Coronary artery (tissue), 2 donors: ENCODE data around the gene PCDH1.

Experiments
- DNase-seq: peaks from one replicate; pipeline ENCODE4 v3.0.0-alpha.2; 2017; ENCODE audit warnings: low spot score
- H3K27ac ChIP-seq, 2 donors: fragments of 200-600 bp; sonication (generic); one replicate each; pipeline ENCODE4 v1.5.1; 2016 to 2019
- H3K4me3 ChIP-seq: fragments of 200-600 bp; sonication (generic); 2 replicates; pipeline ENCODE4 v1.5.1; 2016; ENCODE audit warnings: mild to moderate bottlenecking, moderate library complexity
- CTCF ChIP-seq: fragments of 200-600 bp; sonication (generic); IDR thresholded peaks from one replicate; pipeline ENCODE4 v1.5.1; 2019; ENCODE audit warnings: antibody characterized with exemption

Gene PCDH1

GRCh38 chr5:141916522-141916921, 38.3 kb upstream of the PCDH1 start:
- Histone ChIP-seq H3K4me3 (no peak overlapping the region), H3K27ac (no peak overlapping the region)
- no peak for DNase-seq
- TF ChIP-seq CTCF: no peak

GRCh38 chr5:141915881-141916336, 37.7 kb upstream of the PCDH1 start:
- TF ChIP-seq CTCF: no peak
- Histone ChIP-seq H3K27ac (no peak overlapping the region), H3K4me3 (no peak overlapping the region)
- DNase-seq: no peak

GRCh38 chr5:141914797-141915196, 36.6 kb upstream of the PCDH1 start:
- no peak overlapping the region for H3K27ac ChIP-seq
- TF ChIP-seq CTCF: no peak
- no peak for DNase-seq
- H3K4me3 ChIP-seq: no peak overlapping the region

- H3K27ac ChIP-seq: no peak overlapping the region
- DNase-seq: no peak
- no peak for TF ChIP-seq CTCF
- peak overlapping the region; percentile 69 for H3K4me3 ChIP-seq
Observed at GRCh38 chr5:141914199-141914743, 36.1 kb upstream of the PCDH1 start.

GRCh38 chr5:141913560-141914198, 35.5 kb upstream of the PCDH1 start:
- DNase-seq: no peak
- TF ChIP-seq CTCF: no peak
- Histone ChIP-seq H3K4me3 (peak overlapping the region; percentile 69), H3K27ac (no peak overlapping the region)

- DNase-seq: no peak
- Histone ChIP-seq H3K4me3 (no peak overlapping the region), H3K27ac (no peak overlapping the region)
- no peak for TF ChIP-seq CTCF
Observed at GRCh38 chr5:141910271-141910673, 32.1 kb upstream of the PCDH1 start.

- TF ChIP-seq CTCF: no peak
- no peak overlapping the region for H3K4me3 ChIP-seq
- H3K27ac ChIP-seq: no peak overlapping the region
- DNase-seq: no peak
Observed at GRCh38 chr5:141909212-141909611, 31.0 kb upstream of the PCDH1 start.
